Vagina (tissue), 2 donors: ENCODE results near the gene BBS2. TPM values are rescaled to one million over a fixed set of nuclear protein-coding genes. Genes with fewer than 3 reads are reported as not detected.

Experiments
- DNase-seq, 2 donors: peaks; one replicate each; pipeline ENCODE4 v3.0.0-alpha.2; 2017; ENCODE audit errors: extremely low spot score in 2 of 2
- H3K27ac ChIP-seq: fragments of 200-600 bp; sonication (generic); one replicate; pipeline ENCODE4 v1.5.1; 2019
- H3K27me3 ChIP-seq: fragments of 200-600 bp; sonication (generic); one replicate; pipeline ENCODE4 v1.5.1; 2019
- H3K36me3 ChIP-seq, 2 donors: fragments of 200-600 bp; sonication (generic); one replicate each; pipeline ENCODE4 v1.5.1; 2017 to 2019
- H3K4me1 ChIP-seq: fragments of 200-600 bp; sonication (generic); one replicate; pipeline ENCODE4 v1.5.1; 2019
- H3K4me3 ChIP-seq, 2 donors: fragments of 200-600 bp; sonication (generic); 1 replicate in 1 of 2; 2 replicates in 1 of 2; pipeline ENCODE4 v1.5.1; 2016 to 2019
- H3K9me3 ChIP-seq: fragments of 200-600 bp; sonication (generic); one replicate; pipeline ENCODE4 v1.5.1; 2019
- CTCF ChIP-seq, 3 experiments: fragments of 450-650 bp in 2 of 3; fragments of 200-600 bp in 1 of 3; sonication (generic) in 1 of 3; IDR thresholded peaks; one replicate each; pipeline ENCODE4 v1.5.1; 2017 to 2019; ENCODE audit warnings: antibody characterized with exemption in 3 of 3, mild to moderate bottlenecking in 2 of 3, moderate library complexity in 2 of 3
- POLR2A ChIP-seq, 2 donors: fragments of 450-650 bp; IDR thresholded peaks; one replicate each; pipeline ENCODE4 v1.6.1; 2017; ENCODE audit warnings: antibody characterized with exemption in 2 of 2, mild to moderate bottlenecking in 2 of 2, moderate library complexity in 2 of 2
- POLR2AphosphoS5 ChIP-seq, 2 donors: sonication (generic); formaldehyde crosslinking; IDR thresholded peaks; one replicate each; pipeline ENCODE4 v1.9.0; 2017; ENCODE audit warnings: antibody characterized with exemption in 2 of 2, mild to moderate bottlenecking in 2 of 2, low read depth in 1 of 2; ENCODE audit not compliant: insufficient read depth in 1 of 2
- intact Hi-C: fragments of 100-400 bp; cut with DNase I; formaldehyde crosslinking; loops from one replicate; pipeline ENCODE4 v1.15.1; 2023
- total RNA-seq: library from RNA; depleted of rRNA; stranded (reverse); fragments of >200 nt; gene quantifications from one replicate; pipeline ENCODE4 v1.2.3, GENCODE V29; 2016

Gene BBS2
- total RNA-seq, 1 donor from 2014 or later: 89.9 TPM

GRCh38 chr16:56478281-56479049, 41.4 kb downstream of the BBS2 start:
- Histone ChIP-seq H3K4me1 (no peaks in the 10 kb centered on the region), H3K27ac (no peak overlapping the region), H3K36me3 (peaks cover 0 to 58% of the 10 kb centered on the region in 2 donors), H3K9me3 (no peaks in the 10 kb centered on the region), H3K27me3 (no peaks in the 10 kb centered on the region), H3K4me3 (no peak overlapping the region)
- intact Hi-C loops: no loop called here
- DNase-seq: no peak
- TF ChIP-seq POLR2A (IDR thresholded peaks at IDR 0.05) (no peak), POLR2AphosphoS5 (IDR thresholded peaks at IDR 0.05; ENCODE audit: insufficient read depth in 1 of 2, low read depth in 1 of 2) (no peak), CTCF (IDR thresholded peaks at IDR 0.05) (no peak)

- Histone ChIP-seq H3K27ac (no peak overlapping the region), H3K36me3 (peaks cover 0 to 59% of the 10 kb centered on the region in 2 donors), H3K4me3 (no peak overlapping the region), H3K27me3 (no peaks in the 10 kb centered on the region), H3K4me1 (no peaks in the 10 kb centered on the region), H3K9me3 (no peaks in the 10 kb centered on the region)
- DNase-seq: no peak
- TF ChIP-seq POLR2A (IDR thresholded peaks at IDR 0.05) (no peak), CTCF (IDR thresholded peaks at IDR 0.05) (no peak), POLR2AphosphoS5 (IDR thresholded peaks at IDR 0.05; ENCODE audit: insufficient read depth in 1 of 2, low read depth in 1 of 2) (no peak)
- intact Hi-C loops: no loop called here
Observed at GRCh38 chr16:56477096-56477878, 42.5 kb downstream of the BBS2 start.

GRCh38 chr16:56475201-56475600, 44.6 kb downstream of the BBS2 start:
- no peak for DNase-seq
- Histone ChIP-seq H3K4me3 (no peak overlapping the region), H3K9me3 (no peaks in the 10 kb centered on the region), H3K4me1 (no peaks in the 10 kb centered on the region), H3K27ac (no peak overlapping the region), H3K27me3 (no peaks in the 10 kb centered on the region), H3K36me3 (peaks cover 0 to 80% of the 10 kb centered on the region in 2 donors)
- no peak for TF ChIP-seq CTCF (IDR thresholded peaks at IDR 0.05)
- TF ChIP-seq POLR2AphosphoS5 (IDR thresholded peaks at IDR 0.05; ENCODE audit: insufficient read depth in 1 of 2, low read depth in 1 of 2): no peak
- TF ChIP-seq POLR2A (IDR thresholded peaks at IDR 0.05): no peak
- intact Hi-C loops: no loop called here

GRCh38 chr16:56470666-56471065, 49.2 kb downstream of the BBS2 start:
- Histone ChIP-seq H3K27me3 (no peaks in the 10 kb centered on the region), H3K4me1 (no peaks in the 10 kb centered on the region), H3K9me3 (no peaks in the 10 kb centered on the region), H3K4me3 (no peak overlapping the region), H3K27ac (no peak overlapping the region), H3K36me3 (peaks cover 0 to 89% of the 10 kb centered on the region in 2 donors)
- TF ChIP-seq CTCF (IDR thresholded peaks at IDR 0.05): no peak
- TF ChIP-seq POLR2A (IDR thresholded peaks at IDR 0.05): no peak
- TF ChIP-seq POLR2AphosphoS5 (IDR thresholded peaks at IDR 0.05; ENCODE audit: insufficient read depth in 1 of 2, low read depth in 1 of 2): no peak
- intact Hi-C loops: no loop called here
- DNase-seq: no peak
